Fibroblast of pulmonary artery (primary cell): ENCODE measurements around the gene IL4R.

Source experiments
- DNase-seq: peaks from one replicate; pipeline ENCODE4 v3.0.0-alpha.2; 2010; ENCODE audit warnings: low read depth
- H3K4me3 ChIP-seq: replicated peaks from 2 replicates; pipeline ENCODE4 v1.5.1; 2011; ENCODE audit warnings: low read depth, mild to moderate bottlenecking, control low read depth, low read length, moderate library complexity
- TF ChIP-seq, protein P1 (sequence below): IDR thresholded peaks from 2 replicates; pipeline ENCODE4 v1.5.1; 2011; ENCODE audit warnings: mild to moderate bottlenecking, control low read depth, low read length, inconsistent platforms; ENCODE audit errors: missing control alignments

Gene IL4R

DNA sequence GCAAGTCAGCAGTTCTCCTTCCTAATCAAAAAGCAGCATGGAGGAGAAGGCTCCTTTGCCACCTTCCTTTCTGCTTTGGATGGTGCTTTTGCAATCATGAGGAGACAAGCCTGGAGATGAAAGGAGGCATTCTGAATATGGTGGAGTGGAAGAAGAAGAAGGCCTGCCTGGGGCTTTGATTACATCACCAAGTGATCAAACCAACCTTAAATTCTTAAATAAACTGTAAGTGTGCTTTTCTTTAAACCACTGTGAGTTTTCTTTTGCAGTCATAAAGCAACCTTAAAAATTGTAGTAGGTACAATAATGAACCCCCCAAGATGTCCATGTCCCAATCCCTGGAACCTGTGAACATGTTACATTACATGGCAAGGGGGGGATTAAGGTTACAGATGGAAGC is 56.5 kb downstream of the IL4R start:
- DNase-seq = no peak
- no peak overlapping the region for H3K4me3 ChIP-seq
- TF ChIP-seq, protein P1, sequence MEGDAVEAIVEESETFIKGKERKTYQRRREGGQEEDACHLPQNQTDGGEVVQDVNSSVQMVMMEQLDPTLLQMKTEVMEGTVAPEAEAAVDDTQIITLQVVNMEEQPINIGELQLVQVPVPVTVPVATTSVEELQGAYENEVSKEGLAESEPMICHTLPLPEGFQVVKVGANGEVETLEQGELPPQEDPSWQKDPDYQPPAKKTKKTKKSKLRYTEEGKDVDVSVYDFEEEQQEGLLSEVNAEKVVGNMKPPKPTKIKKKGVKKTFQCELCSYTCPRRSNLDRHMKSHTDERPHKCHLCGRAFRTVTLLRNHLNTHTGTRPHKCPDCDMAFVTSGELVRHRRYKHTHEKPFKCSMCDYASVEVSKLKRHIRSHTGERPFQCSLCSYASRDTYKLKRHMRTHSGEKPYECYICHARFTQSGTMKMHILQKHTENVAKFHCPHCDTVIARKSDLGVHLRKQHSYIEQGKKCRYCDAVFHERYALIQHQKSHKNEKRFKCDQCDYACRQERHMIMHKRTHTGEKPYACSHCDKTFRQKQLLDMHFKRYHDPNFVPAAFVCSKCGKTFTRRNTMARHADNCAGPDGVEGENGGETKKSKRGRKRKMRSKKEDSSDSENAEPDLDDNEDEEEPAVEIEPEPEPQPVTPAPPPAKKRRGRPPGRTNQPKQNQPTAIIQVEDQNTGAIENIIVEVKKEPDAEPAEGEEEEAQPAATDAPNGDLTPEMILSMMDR = no peak

DNA sequence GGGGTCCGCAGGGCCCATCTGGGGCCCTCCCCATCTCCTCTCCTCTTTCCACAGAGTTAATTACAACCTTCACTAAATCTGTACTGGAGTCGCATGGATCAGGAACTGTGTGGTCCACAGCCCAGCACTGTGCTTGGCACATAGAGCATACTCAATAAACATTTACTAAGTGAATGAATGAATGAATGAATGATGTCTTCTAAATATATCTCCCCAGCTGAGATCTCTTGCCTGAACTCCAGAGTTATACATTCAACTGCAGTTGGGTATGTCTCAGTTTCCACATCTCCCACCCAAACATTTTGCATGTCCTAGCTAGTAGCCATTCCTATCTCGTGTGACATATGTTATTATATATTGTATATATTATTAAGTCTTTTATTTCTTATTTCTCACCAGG is 59.5 kb downstream of the IL4R start:
- TF ChIP-seq, protein P1 = no peak
- no peak for DNase-seq
- H3K4me3 ChIP-seq = no peak overlapping the region

DNA sequence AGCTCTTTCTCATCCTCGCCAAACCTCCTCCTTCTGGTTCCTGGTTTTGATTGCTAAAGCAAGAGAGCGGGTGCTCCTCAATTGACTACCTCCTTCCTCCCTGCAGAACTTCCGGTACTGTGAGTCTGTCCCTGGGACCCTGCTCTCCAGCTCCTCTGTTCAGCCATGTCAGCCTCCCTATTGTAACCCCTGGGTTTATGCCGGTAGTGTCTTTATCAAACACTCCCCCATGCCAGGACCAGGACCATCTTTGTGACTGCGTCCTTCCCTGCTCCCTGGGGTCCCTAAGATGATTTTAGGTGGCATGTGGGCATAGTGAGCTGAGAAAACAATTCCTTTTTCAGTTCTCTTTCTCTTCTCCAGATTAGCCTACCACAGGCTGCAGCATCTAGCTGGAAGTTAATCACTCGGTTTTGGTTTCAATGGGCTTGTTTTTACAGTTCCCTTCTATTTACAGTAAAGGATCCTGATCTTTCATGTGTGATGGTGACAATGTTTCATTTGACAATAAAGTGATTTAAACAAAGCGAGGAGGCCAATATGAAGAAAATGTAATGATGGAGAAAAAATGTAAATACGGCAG is 60.5 kb downstream of the IL4R start:
- TF ChIP-seq, protein P1 = no peak
- no peak overlapping the region for H3K4me3 ChIP-seq
- DNase-seq = no peak

DNA sequence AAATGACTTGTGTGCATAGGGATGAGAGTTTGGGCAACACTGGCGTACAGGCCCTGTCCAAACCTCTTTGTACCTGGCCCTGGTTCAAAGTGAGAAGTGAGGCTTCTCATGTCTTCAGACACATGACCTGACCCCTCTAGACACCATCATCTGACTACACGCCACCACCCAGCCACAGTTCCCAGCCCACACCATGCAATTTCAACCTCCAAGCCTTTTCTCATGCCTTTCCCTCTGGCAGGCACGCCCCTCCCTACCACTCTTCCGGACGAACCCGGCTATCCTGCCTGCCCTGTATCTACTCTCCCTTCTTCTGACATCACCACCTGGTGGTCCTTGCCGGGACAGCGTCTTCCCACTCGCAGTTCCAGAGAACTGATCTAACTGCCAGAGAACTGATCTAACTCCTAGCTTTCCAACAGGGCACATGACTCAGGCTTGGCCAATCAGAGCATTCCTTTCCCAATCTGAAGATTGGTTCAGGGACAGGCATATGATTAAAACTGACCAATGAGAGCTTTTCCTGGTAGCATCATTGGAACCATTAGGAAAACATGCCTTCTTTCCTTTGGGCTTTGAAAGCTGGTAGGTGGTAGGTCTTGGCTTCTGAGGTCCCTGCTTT is 61.1 kb downstream of the IL4R start:
- DNase-seq = peak; percentile 83
- H3K4me3 ChIP-seq = no peak overlapping the region
- TF ChIP-seq, protein P1 = peak; percentile 61

DNA sequence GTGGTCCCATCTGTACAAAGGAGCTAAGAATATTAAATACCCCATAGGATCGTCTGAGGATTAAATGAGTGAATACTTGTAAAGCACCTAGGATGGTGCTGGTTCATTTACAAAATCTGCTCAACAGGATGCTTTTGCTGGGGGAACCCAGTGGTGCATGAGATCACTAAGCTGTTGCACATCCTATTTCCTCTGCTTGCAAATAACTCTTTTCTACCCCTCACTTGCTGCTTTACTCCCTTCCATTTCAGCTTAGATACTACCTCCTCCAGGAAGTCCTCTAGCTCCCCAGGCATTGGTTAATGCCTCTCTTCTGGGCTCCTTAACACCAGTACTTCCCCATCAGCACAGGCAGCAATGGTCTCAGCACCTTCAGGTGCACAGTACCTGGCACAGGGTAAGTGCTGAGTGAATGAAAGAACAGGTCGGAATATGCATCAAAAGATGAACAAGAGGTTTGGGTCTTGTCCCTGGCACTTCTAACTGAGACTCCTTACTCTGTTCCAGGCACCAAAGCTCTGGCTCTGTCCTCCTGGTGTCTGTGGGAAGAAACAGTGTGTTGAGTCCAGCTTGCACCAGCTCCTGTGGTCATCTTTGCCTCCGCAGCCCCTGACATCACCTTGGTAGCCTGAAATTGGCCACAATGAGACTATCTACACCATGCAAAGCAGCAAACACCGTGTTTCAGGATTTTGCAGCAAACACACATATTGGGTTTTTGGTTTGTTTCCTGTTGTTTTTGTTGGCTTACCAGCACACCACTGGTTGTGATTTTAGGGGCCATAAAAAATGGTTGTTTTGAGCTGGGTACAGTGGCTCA is 64.1 kb downstream of the IL4R start:
- TF ChIP-seq, protein P1 = no peak
- DNase-seq = no peak
- no peak overlapping the region for H3K4me3 ChIP-seq

DNA sequence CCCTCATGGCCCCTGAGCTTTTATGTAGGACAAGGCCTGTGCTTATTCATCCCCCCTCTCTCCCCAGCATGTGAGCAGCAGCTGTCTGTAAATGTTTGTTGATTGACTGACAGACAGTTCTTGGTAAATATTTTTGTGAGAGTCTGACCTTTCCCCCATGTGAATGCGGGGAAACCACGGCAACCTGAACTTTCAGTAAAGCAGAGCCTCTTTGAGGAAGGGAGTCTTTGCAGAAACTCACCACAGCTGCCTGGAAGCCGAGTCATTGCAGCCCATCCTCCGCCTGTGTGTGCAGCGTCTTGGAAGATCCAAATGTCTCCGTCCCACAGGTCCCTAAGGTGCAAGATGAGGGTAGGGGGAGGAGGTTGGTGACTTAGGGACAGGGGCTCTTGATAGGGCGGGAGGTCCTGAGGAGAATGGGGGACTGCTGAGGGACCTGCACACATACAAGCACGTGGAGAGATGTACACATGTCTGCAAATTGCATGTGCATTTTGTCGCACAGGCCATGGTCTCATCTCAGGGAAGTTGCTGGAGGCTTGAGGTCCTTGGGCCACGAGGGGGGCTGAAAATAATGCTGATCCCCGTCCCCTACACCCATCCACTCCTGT is 65.2 kb downstream of the IL4R start:
- no peak overlapping the region for H3K4me3 ChIP-seq
- TF ChIP-seq, protein P1 = no peak
- no peak for DNase-seq
